Measurements from ENCODE around the gene SLX9.

SLX9 gene

DNA sequence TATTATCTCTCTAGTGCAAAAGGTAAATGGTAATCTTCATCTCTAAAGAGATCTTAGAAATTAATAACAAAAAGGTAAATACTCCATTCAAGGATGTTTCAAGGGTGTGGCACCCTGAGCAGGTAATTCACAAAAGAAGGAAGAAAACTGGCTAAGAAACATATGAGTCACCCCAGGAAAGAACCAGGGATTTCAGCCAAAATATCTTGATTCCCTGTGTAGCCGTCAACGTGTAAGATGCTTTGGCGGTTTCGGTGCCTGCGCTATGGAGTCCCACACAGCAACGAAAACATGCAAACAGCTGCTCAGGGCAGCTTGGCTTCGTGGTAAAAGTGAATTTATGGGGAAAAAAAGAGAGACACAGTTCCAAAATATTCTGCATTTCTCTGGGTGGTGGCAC, 22.9 kb upstream of the SLX9 start:
- DNase-seq = no peak
- TF ChIP-seq GATA1 (IDR thresholded peaks at IDR 0.05; ENCODE audit: low read depth, low read length) = no peak
- TF ChIP-seq POLR2A (IDR thresholded peaks at IDR 0.05; ENCODE audit: low read length) = no peak

DNA sequence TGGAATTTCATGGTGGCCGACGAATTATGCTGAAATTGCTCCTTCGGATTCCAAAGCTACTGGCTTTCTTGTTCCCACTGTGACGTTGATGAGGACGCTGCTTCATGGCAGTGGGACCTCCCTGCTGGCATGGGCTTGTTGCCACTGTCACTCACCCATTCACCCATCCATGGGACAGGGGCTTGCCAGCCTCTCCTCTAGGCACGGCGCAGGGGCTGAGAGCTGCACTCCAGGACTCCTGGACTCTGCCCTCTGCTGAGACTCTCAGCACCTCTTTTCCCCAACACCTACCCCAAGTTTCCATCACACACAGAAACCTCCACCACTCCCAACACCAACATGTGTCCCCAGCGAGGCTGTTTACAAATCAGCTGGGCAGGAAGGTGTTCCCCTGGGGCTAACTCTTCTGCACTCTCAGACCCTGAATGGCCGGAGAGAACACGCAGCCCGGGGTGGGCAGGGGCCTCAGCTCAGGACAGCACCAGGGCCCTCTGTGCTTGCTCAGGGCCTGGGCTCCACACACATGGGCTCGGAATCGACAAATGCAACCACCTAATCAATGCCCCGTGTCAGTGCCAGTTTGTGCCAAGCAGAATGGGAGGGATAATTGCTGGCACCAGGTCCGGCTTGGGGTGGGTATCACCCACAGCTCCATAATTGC, 22.3 kb upstream of the SLX9 start:
- DNase-seq = no peak
- TF ChIP-seq GATA1 (IDR thresholded peaks at IDR 0.05; ENCODE audit: low read depth, low read length) (no peak), POLR2A (IDR thresholded peaks at IDR 0.05; ENCODE audit: low read length) (no peak)

DNA sequence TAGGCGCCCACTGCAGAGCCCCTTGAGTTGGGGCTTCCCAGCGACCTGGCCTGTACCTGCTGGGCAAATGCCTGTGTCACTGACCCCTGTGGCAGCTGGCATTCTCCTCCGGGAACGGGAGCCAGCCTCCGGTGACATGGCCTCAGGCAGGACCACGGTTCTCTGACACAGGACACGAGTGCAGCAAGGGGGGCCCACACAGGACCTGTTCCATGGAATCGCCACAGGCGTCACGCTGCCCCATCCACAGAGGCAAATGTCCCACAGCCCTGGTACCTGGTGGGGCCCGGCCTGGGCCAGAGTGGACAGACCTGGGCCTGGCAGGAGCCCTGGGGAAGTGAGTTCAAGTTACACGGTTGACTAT, 21.7 kb upstream of the SLX9 start:
- no peak for DNase-seq
- no peak for TF ChIP-seq POLR2A (IDR thresholded peaks at IDR 0.05; ENCODE audit: low read length)
- TF ChIP-seq GATA1 (IDR thresholded peaks at IDR 0.05; ENCODE audit: low read depth, low read length) = no peak

DNA sequence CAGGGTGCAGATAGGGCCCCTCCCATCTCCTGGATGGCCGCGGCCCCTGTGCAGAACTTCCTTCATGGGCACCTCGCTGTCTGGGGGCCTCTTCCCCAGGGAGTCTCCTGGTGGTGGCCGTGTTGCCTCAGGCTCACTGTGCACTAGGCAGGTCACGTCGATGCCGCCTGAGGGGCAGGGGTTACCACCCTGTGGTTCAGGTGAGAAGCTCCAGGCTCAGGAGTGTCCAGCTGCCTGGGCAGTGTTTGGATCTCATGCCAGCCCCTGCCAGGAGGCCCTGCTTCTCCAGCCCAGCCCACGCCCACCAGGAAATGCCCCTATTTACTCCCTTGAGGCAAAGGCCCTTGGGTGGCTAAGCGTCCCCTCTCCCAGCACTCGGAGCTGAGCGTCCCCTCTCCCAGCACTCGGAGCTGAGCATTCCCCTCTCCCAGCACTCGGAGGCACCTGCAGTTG, 21.2 kb upstream of the SLX9 start:
- no peak for DNase-seq
- TF ChIP-seq GATA1 (IDR thresholded peaks at IDR 0.05; ENCODE audit: low read depth, low read length) (no peak), POLR2A (IDR thresholded peaks at IDR 0.05; ENCODE audit: low read length) (no peak)

DNA sequence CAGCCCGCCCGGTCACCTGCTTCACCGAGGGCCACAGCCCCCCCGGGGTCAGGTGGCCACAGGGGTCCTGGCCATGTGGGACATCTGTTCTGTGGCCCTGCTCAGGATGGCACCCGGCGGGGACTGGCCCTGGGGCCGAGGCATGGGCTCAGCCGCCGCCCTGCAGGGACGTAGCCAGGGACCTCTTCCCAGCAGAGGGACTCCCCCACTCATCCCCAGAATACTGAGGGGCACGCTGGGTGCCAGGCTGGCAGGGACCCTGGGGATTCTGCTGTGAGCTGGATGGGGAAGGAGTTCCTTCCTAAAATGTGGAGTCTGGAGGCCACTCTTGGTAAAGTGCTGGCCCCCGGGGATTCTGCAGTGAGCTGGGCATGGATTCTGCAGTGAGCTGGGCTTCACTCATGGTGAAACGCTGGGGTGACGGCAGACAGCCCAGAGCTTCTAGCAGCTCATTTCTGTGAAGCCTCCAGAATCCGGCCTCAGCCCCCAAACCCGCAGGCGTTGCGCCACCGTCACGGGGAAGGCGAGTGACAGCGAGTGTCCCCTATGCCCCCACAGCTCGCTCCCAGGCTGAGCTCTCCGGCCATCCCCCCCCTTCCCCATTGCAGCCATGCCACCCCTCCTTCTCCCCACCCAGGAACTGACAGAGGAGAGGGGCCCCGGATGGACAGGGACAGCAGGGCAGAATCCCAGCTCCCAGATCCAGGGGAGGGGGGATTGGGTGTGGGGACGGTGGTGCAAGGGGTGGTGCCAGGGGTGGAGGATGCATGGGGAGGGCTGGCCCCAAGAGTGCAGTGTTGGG, 20.5 kb upstream of the SLX9 start:
- DNase-seq = no peak

DNA sequence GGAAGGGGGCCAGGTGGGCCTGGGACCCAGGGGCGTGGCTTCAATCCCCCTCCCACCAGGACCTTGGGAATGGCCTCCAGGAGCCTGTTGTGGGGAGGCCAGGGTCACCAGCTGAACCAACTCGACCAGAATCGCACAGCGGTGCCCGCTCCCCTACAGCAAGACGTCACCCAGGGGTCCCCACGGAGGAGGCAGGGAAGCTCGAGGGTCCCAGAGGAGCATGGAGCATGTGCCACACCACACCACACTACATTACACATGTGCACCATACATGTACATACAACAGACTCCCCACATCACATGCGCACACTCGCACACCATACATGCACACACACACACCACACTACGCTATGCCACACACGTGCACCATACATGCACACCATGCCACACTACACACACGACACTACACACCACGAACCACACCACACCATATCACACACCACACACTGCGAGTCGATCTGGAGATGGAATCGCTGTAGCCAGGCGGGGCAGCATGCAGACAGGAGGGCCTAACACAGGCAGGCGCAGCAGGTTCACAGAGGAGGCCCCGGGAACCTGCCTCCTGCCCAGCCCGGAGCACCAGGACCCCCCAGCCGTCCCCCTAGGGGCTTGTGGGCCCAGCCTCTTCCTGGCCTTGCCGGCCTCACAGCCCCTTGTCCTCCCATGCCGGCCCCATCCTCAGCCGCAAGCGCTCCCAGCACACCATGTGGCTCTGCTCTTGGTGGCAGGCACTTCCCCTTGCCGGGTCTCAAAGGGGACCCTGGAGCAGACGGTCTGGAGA, 19.7 kb upstream of the SLX9 start:
- DNase-seq = no peak
- TF ChIP-seq POLR2A (IDR thresholded peaks at IDR 0.05; ENCODE audit: low read length) = no peak
- no peak for TF ChIP-seq GATA1 (IDR thresholded peaks at IDR 0.05; ENCODE audit: low read depth, low read length)

More for the DNA sequence above, 20.5 kb upstream of the SLX9 start:
- no peak for TF ChIP-seq GATA1 (IDR thresholded peaks at IDR 0.05; ENCODE audit: low read depth, low read length)
- no peak for TF ChIP-seq POLR2A (IDR thresholded peaks at IDR 0.05; ENCODE audit: low read length)

DNA sequence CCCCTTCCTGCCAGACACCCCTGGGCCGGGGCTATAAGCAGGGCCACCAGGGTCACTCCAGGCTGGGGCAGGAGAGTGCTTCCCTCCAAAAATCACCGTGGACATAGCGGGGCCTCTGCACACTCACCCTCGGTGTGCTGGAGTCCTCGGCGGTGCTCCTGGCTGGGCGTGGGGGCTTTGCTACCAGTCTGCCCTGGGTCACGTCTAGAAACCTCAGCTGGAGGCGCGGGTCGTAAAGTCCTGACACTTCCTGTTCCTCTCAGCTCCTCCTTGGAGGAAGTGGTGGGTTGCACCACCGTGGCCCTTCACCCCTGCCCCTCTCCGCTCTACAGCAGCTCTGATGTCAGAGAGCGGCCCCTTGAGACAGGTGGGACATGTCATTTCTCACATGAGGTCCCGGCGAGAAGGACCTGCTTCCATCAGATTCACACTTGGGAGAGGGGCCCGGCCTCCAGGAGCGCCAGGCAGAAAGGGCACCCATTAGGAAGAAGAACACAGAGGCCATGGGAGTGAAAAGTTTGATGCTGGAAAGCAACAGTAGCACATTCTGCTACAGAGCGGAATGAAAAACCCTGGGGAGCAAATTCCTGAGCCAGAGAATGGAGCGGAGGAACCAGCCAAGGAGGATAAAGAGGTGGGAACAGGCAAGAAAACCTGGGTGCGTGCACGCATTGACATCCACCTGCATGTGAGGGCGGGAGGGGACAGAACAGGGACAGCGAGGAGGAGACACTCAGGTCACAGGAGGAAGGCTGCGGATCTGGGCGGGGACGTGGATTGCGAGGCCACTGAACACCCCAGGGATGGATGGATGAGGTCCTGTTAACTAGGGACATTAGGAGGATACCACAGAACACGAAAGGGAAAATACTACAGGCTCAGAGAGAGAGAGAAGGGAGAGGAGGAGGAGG, 18.9 kb upstream of the SLX9 start, which contains the start of gene ITGB2:
TSS of gene ITGB2 (minus strand) at position 206 of the 911 bp plus-strand sequence. CDS start 10,117 bp downstream, outside the sequence.
- TF ChIP-seq POLR2A (IDR thresholded peaks at IDR 0.05; ENCODE audit: low read length) (no peak), GATA1 (IDR thresholded peaks at IDR 0.05; ENCODE audit: low read depth, low read length) (no peak)
- no peak for DNase-seq

DNA sequence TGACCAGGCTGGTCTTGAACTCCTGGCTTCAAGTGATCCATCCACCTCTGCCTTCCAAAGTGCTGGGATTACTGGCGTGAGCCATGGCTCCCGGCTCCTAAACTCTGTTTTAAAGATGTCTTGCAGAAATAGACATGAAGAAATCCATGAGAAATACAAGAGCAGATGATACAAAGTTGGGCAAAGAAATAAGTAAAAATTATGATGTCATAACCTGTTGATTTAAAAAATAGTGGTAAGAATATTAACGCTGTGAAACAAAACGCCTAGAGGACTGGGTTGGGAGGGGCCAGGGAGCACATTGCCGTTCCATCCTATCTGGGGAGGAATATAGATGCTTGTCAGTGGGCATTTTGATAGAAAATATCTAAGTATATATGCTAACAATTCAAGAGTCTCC, 17.9 kb upstream of the SLX9 start:
- DNase-seq = no peak
- no peak for TF ChIP-seq POLR2A (IDR thresholded peaks at IDR 0.05; ENCODE audit: low read length)
- no peak for TF ChIP-seq GATA1 (IDR thresholded peaks at IDR 0.05; ENCODE audit: low read depth, low read length)

DNA sequence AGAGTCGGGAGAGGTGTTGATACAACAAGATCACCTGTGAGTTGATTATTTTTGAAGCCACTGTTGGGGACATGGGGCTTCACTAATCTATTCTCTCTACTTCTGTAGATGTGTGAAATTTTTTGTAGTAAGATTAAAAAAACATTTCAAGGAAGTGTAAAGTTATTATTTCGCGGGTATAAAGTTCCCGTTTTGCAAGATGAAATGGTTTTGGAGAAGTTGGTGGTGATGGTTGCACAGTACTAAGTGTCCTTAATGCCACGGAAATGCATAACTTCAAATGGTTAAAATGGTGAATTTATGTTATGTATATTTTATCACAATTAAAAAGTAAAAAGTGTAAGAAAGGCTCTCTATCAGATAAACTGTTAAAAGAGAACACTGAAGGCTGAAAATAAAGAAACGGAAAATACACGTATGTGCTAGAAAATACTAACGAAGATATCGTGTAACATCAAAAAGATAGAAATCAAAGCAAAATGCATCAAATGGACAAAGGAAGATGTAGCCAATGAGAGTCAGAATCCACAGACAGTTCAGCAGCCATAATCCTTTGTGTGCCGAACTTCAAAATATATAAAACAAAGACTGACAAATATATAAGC, 16.2 kb upstream of the SLX9 start:
- TF ChIP-seq POLR2A (IDR thresholded peaks at IDR 0.05; ENCODE audit: low read length) (no peak), GATA1 (IDR thresholded peaks at IDR 0.05; ENCODE audit: low read depth, low read length) (no peak)
- DNase-seq = no peak

DNA sequence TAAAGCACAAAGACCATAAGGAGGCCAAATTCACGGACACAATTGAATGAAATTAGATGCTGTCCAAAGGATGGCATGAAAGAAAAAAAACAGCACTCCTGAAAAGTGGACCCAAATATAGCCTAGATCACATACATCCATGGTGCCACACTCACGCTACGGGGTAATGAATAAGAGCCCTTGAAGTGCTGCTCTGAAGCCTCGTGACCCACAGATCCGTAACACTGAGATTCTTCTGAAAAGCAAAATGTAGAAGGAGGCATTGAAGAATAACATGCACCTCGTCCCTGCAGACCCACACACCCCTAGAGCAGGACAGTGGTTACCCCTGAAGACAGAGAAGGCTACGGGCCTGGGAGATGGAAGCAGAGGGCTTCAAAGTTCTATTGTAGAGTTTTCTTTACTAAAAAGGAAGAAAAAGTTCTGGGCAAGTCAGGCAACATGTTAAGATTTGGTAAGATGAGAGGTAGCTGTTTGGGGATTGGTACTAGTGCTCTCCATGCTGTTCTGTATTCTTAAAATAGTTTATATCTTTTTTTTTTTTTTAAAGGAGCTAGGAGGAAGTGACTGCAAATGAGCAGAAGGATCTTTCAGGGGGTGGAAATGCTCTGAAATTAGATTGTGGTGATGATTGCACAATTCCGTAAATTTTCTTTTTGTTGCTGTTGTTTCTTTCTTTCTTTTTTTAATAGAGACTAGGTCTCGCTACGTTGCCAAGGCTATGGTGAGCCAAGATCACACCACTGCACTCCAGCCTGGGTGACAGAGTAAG, 15.0 kb upstream of the SLX9 start:
- TF ChIP-seq POLR2A (IDR thresholded peaks at IDR 0.05; ENCODE audit: low read length) (no peak), GATA1 (IDR thresholded peaks at IDR 0.05; ENCODE audit: low read depth, low read length) (no peak)
- DNase-seq = no peak

DNA sequence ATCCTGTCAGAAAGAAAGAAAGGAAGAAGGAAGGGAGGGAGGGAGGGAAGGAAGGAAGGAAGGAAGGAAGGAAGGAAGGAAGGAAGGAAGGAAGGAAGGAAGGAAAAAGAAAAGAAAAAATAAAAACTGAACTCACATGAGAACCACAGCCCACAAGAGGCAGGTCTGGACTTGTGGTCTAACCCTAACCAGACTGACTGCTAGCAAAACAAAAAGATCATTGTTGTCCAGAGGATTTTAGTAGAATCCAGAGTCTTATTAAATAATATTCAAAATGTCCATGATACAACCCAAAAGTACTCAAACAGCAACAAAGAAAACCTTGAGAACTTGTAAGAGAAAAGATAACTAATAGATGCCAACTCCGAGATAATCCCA, 14.5 kb upstream of the SLX9 start:
- DNase-seq = no peak

More for the DNA sequence above, 14.5 kb upstream of the SLX9 start:
- TF ChIP-seq GATA1 (IDR thresholded peaks at IDR 0.05; ENCODE audit: low read depth, low read length) = no peak
- no peak for TF ChIP-seq POLR2A (IDR thresholded peaks at IDR 0.05; ENCODE audit: low read length)

Measured in erythroblast (primary cell).